ENCODE results near the gene RNF114.

GRCh38 chr20:49899541-49900383, 36.4 kb upstream of the RNF114 start:
- no peak for TF ChIP-seq POLR2A (IDR thresholded peaks at IDR 0.05)
- no peak for TF ChIP-seq CTCF (IDR thresholded peaks at IDR 0.05)

Data from thyroid gland (tissue), 4 donors.